SK-N-SH (cell line): ENCODE measurements around the gene PIK3R5.

Source experiments
- CHD2 ChIP-seq: fragments of 150-350 bp; IDR thresholded peaks from 2 replicates; pipeline ENCODE4 v1.6.1; 2018; ENCODE audit warnings: low read length; ENCODE audit not compliant: partially characterized antibody
- FOXJ3 ChIP-seq: sonication (generic); formaldehyde crosslinking; IDR thresholded peaks from 2 replicates; pipeline ENCODE4 v1.5.1; 2020; ENCODE audit warnings: mild to moderate bottlenecking, missing genetic modification reagents
- POLR2AphosphoS5 ChIP-seq: IDR thresholded peaks from 2 replicates; pipeline ENCODE4 v1.6.1; 2012; ENCODE audit warnings: low read depth, low read length
- USF1 ChIP-seq: IDR thresholded peaks from 2 replicates; pipeline ENCODE4 v1.4.0; 2012; ENCODE audit warnings: low read depth, borderline replicate concordance
- TF ChIP-seq, protein P1 (sequence below): fragments of 200-600 bp; sonication (generic); IDR thresholded peaks from 2 replicates; pipeline ENCODE4 v1.6.1; 2017; ENCODE audit warnings: antibody characterized with exemption, mild to moderate bottlenecking, moderate library complexity

- TF ChIP-seq USF1 (no peak), POLR2AphosphoS5 (no peak), CHD2 (no peak), FOXJ3 (CRISPR knock-in tag) (no peak)
- TF ChIP-seq, protein P1, sequence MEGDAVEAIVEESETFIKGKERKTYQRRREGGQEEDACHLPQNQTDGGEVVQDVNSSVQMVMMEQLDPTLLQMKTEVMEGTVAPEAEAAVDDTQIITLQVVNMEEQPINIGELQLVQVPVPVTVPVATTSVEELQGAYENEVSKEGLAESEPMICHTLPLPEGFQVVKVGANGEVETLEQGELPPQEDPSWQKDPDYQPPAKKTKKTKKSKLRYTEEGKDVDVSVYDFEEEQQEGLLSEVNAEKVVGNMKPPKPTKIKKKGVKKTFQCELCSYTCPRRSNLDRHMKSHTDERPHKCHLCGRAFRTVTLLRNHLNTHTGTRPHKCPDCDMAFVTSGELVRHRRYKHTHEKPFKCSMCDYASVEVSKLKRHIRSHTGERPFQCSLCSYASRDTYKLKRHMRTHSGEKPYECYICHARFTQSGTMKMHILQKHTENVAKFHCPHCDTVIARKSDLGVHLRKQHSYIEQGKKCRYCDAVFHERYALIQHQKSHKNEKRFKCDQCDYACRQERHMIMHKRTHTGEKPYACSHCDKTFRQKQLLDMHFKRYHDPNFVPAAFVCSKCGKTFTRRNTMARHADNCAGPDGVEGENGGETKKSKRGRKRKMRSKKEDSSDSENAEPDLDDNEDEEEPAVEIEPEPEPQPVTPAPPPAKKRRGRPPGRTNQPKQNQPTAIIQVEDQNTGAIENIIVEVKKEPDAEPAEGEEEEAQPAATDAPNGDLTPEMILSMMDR: no peak
These were observed 610 bp downstream of the PIK3R5 start for GRCh38 chr17:8964801-8965393.
